Glutamatergic neuron (in vitro differentiated cells): ENCODE data around the gene ATG10. TPM values are rescaled to one million over a fixed set of nuclear protein-coding genes. Genes with fewer than 3 reads are reported as not detected.
"Not testable (repeated sequence)": the region's sequence is repeated elsewhere in the genome, so short reads cannot be mapped to it uniquely, and the experiment has no call there.

ENCODE experiments used
- DNase-seq: peaks from one replicate; pipeline ENCODE4 v3.0.0; 2022
- H3K27ac Mint-ChIP-seq: one replicate; pipeline ENCODE4 v1.8.0; 2020; ENCODE audit warnings: mild to moderate bottlenecking, mixed read lengths, inconsistent platforms; ENCODE audit not compliant: unreplicated experiment
- H3K27me3 Mint-ChIP-seq: one replicate; pipeline ENCODE4 v1.8.0; 2020; ENCODE audit warnings: mild to moderate bottlenecking, moderate library complexity, mixed read lengths, inconsistent platforms; ENCODE audit not compliant: unreplicated experiment
- H3K36me3 Mint-ChIP-seq: one replicate; pipeline ENCODE4 v1.8.0; 2020; ENCODE audit warnings: mild to moderate bottlenecking, mixed read lengths, inconsistent platforms; ENCODE audit not compliant: unreplicated experiment
- H3K4me1 Mint-ChIP-seq: one replicate; pipeline ENCODE4 v1.8.0; 2020; ENCODE audit warnings: mild to moderate bottlenecking, low read depth, mixed read lengths, inconsistent platforms; ENCODE audit not compliant: unreplicated experiment
- H3K4me3 Mint-ChIP-seq: one replicate; pipeline ENCODE4 v1.8.0; 2020; ENCODE audit warnings: mild to moderate bottlenecking, mixed read lengths, inconsistent platforms; ENCODE audit not compliant: unreplicated experiment
- H3K9me3 Mint-ChIP-seq: one replicate; pipeline ENCODE4 v1.8.0; 2020; ENCODE audit warnings: mild to moderate bottlenecking, moderate library complexity, mixed read lengths, inconsistent platforms; ENCODE audit not compliant: unreplicated experiment
- CTCF ChIP-seq: fragments of 200-600 bp; sonication (generic); IDR thresholded peaks from one replicate; pipeline ENCODE4 v1.5.0; 2021; ENCODE audit not compliant: partially characterized antibody, unreplicated experiment
- total RNA-seq: library from RNA; stranded (reverse); fragmentation: NEBNext Ultra II Directional; extraction: Animal tissue kit (Norgen Biotek cat#: 25700); gene quantifications from one replicate; pipeline ENCODE4 v1.2.1, GENCODE V29; 2021; ENCODE audit not compliant: unreplicated experiment

The ATG10 gene
- total RNA-seq, 1 donor from 2014 or later = 12.1 TPM

DNA sequence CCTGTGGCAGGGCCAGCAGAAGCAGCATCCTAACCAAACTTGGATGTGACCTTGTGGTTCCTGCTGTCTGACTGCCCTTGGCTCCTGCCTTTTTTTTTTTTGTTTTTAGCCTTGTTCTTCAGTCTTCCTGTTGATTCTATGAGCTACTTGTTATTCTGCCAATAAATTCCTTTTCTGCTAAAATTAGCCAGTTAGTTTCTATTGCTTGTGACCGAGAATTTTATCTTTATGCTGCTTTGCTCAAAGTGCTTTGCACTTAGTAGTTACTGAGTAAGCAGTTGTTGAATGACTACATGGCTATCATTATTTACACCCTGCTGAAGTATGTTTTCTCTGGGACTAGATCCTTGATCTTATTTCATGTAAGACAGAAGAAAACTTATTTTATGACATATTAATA is 20.8 kb upstream of the ATG10 start:
- DNase-seq = no peak
- Mint-ChIP-seq H3K4me1 (peaks cover 3% of the 10 kb centered on the region), H3K27ac (no peak overlapping the region), H3K9me3 (no peaks in the 10 kb centered on the region), H3K4me3 (no peak overlapping the region), H3K36me3 (no peaks in the 10 kb centered on the region), H3K27me3 (peaks cover 2% of the 10 kb centered on the region)
- no peak for TF ChIP-seq CTCF

DNA sequence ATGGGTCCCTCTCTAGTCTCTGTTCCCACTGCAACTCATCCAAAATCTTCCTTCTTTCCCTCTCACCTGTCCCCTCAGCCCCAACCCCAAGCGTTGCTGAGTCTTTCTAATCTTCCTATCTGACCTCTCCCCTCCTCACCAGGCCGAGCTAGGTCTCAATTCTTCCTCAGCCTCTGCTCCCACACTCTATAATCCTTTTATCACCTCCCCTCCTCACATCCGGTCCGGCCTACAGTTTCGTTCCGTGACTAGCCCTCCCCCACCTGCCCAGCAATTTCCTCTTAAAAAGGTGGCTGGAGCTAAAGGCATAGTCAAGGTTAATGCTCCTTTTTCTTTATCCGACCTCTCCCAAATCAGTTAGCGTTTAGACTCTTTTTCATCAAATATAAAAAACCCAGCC is 17.0 kb upstream of the ATG10 start:
- H3K27ac Mint-ChIP-seq, H3K36me3 Mint-ChIP-seq, H3K4me1 Mint-ChIP-seq, DNase-seq, H3K9me3 Mint-ChIP-seq, H3K27me3 Mint-ChIP-seq, H3K4me3 Mint-ChIP-seq: not testable (repeated sequence)

DNA sequence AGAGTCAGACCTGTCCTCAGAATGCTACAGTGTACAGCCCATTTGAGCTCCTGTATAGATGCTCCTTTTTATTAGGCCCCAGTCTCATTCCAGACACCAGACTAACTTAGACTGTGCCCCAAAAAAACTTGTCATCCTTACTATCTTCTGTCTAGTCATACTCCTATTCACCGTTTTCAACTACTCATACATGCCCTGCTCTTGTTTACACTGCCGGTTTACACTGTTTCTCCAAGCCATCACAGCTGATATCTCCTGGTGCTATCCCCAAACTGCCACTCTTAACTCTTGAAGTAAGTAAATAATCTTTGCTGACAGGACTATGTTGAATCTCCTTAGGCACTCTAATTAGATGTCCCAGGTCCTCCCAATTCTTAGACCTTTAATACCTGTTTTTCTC is 13.7 kb upstream of the ATG10 start:
- H3K27me3 Mint-ChIP-seq, H3K36me3 Mint-ChIP-seq, DNase-seq, H3K27ac Mint-ChIP-seq, H3K9me3 Mint-ChIP-seq, H3K4me3 Mint-ChIP-seq, H3K4me1 Mint-ChIP-seq: not testable (repeated sequence)

GRCh38 chr5:81961651-81962440 is 10.0 kb upstream of the ATG10 start:
- Mint-ChIP-seq H3K27ac (no peak overlapping the region), H3K36me3 (no peaks in the 10 kb centered on the region), H3K27me3 (no peaks in the 10 kb centered on the region), H3K4me3 (no peak overlapping the region), H3K4me1 (peaks cover 4% of the 10 kb centered on the region), H3K9me3 (no peaks in the 10 kb centered on the region)
- no peak for DNase-seq
- no peak for TF ChIP-seq CTCF

DNA sequence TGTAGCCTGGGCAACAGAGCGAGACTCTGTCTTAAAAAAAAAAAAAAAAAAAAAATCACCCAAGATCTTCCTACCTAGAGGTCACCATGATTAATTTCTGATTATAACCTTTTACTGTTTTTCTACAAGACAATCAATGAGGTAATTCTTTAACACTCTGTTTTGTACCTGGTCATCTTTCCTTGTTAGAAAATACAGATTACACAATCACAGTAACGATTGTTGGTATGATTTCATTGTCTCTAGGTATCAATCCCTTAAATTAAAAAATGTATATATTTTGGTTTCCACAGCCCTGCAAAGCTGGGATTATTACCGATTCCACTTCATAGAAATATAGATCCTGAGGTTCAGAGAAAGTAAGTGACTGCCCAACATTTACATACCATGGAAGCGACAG is 8.3 kb upstream of the ATG10 start:
- no peak overlapping the region for H3K27ac Mint-ChIP-seq
- H3K36me3 Mint-ChIP-seq = no peaks in the 10 kb centered on the region
- TF ChIP-seq CTCF = no peak
- H3K9me3 Mint-ChIP-seq = no peaks in the 10 kb centered on the region
- DNase-seq = no peak
- H3K27me3 Mint-ChIP-seq = no peaks in the 10 kb centered on the region
- no peak overlapping the region for H3K4me3 Mint-ChIP-seq
- H3K4me1 Mint-ChIP-seq = peaks cover 4% of the 10 kb centered on the region

DNA sequence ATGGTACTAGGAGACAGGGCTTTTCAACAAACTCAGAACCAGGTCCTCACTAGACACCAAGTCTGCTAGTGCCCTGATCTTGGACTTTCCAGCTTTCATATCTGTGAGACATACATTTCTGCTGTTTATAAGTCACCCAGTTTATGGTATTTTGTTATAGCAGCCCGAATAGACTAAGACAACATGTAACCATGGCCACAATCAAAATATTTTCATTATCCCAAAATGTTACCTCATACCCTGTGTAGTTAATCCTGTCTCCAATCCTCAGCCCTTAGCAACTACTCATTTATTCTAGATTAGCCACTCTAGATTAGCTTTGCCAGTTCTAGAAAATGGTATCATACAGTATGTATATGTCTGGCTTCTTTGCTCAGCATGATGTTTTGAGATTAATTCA is 6.3 kb upstream of the ATG10 start:
- Mint-ChIP-seq H3K4me3 (no peak overlapping the region), H3K27me3 (no peaks in the 10 kb centered on the region), H3K36me3 (no peaks in the 10 kb centered on the region), H3K27ac (no peak overlapping the region), H3K4me1 (peaks cover 4% of the 10 kb centered on the region), H3K9me3 (no peaks in the 10 kb centered on the region)
- no peak for TF ChIP-seq CTCF
- DNase-seq = no peak
